ENCODE data around the gene RHOG. TPM values are rescaled to one million over a fixed set of nuclear protein-coding genes. Genes with fewer than 3 reads are reported as not detected.

The RHOG gene
- 77.1 TPM for polyA plus RNA-seq (2013, experiment 1 of 2)
- 76.9 TPM for polyA plus RNA-seq (2013, experiment 2 of 2)

DNA sequence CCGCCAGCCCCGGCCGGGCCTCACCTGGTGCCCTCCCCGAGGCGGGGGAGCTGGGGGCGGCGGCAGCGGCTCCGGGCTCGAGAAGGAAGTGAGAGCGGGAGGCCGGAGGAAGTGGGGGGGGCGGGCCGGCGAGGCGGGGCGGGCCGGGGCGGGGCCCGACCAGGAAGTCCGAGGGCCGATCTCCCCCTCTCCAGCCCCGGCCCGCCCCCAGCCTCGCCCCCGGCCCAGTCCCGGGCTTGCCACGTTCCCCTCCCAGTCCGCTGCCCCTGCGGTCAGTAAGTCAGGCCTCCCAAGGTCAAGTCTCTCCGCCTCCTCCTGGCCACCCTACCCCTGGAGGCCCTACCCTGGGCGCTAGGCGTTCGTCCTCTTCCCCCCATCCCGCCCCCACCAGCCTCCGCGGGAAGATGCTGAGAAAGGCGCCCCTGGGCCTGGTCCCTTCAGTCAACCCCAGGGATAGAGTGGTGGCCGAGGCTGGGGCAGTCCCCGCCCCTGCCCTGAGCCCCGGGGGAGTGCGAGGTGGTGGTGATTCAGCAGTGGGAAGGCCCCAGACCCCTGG is at the start of gene RHOG:
Gene RHOG, minus strand, starts transcription at position 90 of the 556 bp plus-strand sequence. CDS start 12,821 bp downstream, outside the sequence.
- Histone ChIP-seq H3K79me1 (replicated peaks; ENCODE audit: low read length, poor library complexity, severe bottlenecking) (peaks cover 12% of the 10 kb centered on the region), H3K27ac (ENCODE audit: low read length, poor library complexity, severe bottlenecking) (peak within 1 kb of the TSS; percentile 80), H2BK120ac (ENCODE audit: low read depth, low read length) (peak within 1 kb of the TSS; percentile 97), H3K4me1 (ENCODE audit: control insufficient read depth, insufficient read depth, low read depth, low read length) (peaks cover 16% of the 10 kb centered on the region), H2BK12ac (ENCODE audit: low read length in 2 of 2) (peak within 1 kb of the TSS in 1 of 2 experiments; percentile 56), H3K18ac (ENCODE audit: low read depth in 1 of 2, low read length in 2 of 2) (peak within 1 kb of the TSS; percentile 93 to 96), H3K4me3 (ENCODE audit: insufficient read depth in 1 of 2, low read depth in 1 of 2, low read length in 2 of 2) (peak within 1 kb of the TSS; percentile 77 to 90), H3K27me3 (ENCODE audit: control insufficient read depth in 1 of 2, insufficient read depth in 1 of 2, low read length in 2 of 2) (no peaks in the 10 kb centered on the region), H3K4me2 (ENCODE audit: low read length, poor library complexity, severe bottlenecking) (peak within 1 kb of the TSS; percentile 93), H4K8ac (ENCODE audit: low read length) (peak within 1 kb of the TSS; percentile 97), H3K9ac (ENCODE audit: low read length) (peak within 1 kb of the TSS; percentile 89), H2AK5ac (ENCODE audit: low read length, severe bottlenecking) (no peak within 1 kb of the TSS), H2BK15ac (ENCODE audit: low read depth, poor library complexity, severe bottlenecking) (peak within 1 kb of the TSS; percentile 95), H3K4ac (ENCODE audit: low read depth in 1 of 2, low read length in 2 of 2) (peak within 1 kb of the TSS; percentile 88 to 97), H3K36me3 (ENCODE audit: control insufficient read depth in 1 of 2, insufficient read depth in 2 of 2, low read depth in 1 of 2, low read length in 2 of 2) (peaks cover 9 to 10% of the 10 kb centered on the region in 2 experiments), H2BK5ac (ENCODE audit: low read depth, low read length, poor library complexity, severe bottlenecking) (peak within 1 kb of the TSS; percentile 76), H3K9me3 (ENCODE audit: control insufficient read depth, low read length) (no peaks in the 10 kb centered on the region), H3K23ac (ENCODE audit: low read length in 2 of 2) (peak within 1 kb of the TSS in 1 of 2 experiments; percentile 91), H3K14ac (ENCODE audit: low read length in 2 of 2) (peak within 1 kb of the TSS in 1 of 2 experiments; percentile 93), H4K91ac (ENCODE audit: low read length) (peak within 1 kb of the TSS; percentile 85), H2AFZ (ENCODE audit: low read depth, low read length) (peak within 1 kb of the TSS; percentile 73)
- 1% methylated on average over 10 of the region's 42 CpGs for WGBS
- peak; percentile 92 for DNase-seq

DNA sequence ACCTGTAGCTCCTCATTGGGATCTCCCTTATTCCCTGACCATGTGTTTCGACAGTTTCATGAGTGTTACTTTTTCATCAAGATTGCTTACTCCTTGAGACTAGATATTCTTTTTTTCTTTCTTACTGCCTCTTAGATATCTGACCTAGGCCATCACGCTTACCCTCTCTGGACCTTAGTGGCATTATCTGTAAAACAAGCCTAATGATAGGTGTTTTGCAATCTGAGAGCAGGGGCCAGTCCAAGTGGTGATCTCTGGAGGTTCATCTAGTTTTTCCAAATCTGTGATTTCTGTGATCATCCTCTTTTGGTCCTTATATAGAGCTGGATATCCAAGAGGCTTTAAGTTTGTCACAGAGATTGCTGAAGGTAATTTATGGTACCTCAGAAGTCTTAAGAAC is 49.3 kb upstream of the RHOG start:
- Histone ChIP-seq H2BK120ac (ENCODE audit: low read depth, low read length) (no peak overlapping the region), H3K27me3 (ENCODE audit: control insufficient read depth in 1 of 2, insufficient read depth in 1 of 2, low read length in 2 of 2) (no peaks in the 10 kb centered on the region), H2AK5ac (ENCODE audit: low read length, severe bottlenecking) (no peak overlapping the region), H3K23ac (ENCODE audit: low read length in 2 of 2) (no peak overlapping the region), H2BK15ac (ENCODE audit: low read depth, poor library complexity, severe bottlenecking) (no peak overlapping the region), H4K91ac (ENCODE audit: low read length) (no peak overlapping the region), H3K4me1 (ENCODE audit: control insufficient read depth, insufficient read depth, low read depth, low read length) (peaks cover 8% of the 10 kb centered on the region), H3K4me3 (ENCODE audit: insufficient read depth in 1 of 2, low read depth in 1 of 2, low read length in 2 of 2) (no peak overlapping the region), H2BK5ac (ENCODE audit: low read depth, low read length, poor library complexity, severe bottlenecking) (no peak overlapping the region), H2AFZ (ENCODE audit: low read depth, low read length) (no peak overlapping the region), H4K8ac (ENCODE audit: low read length) (no peak overlapping the region), H3K4me2 (ENCODE audit: low read length, poor library complexity, severe bottlenecking) (no peak overlapping the region), H3K9me3 (ENCODE audit: control insufficient read depth, low read length) (no peaks in the 10 kb centered on the region), H3K14ac (ENCODE audit: low read length in 2 of 2) (no peak overlapping the region), H2BK12ac (ENCODE audit: low read length in 2 of 2) (no peak overlapping the region), H3K27ac (ENCODE audit: low read length, poor library complexity, severe bottlenecking) (no peak overlapping the region), H3K4ac (ENCODE audit: low read depth in 1 of 2, low read length in 2 of 2) (no peak overlapping the region), H3K9ac (ENCODE audit: low read length) (no peak overlapping the region), H3K36me3 (ENCODE audit: control insufficient read depth in 1 of 2, insufficient read depth in 2 of 2, low read depth in 1 of 2, low read length in 2 of 2) (no peaks in the 10 kb centered on the region), H3K18ac (ENCODE audit: low read depth in 1 of 2, low read length in 2 of 2) (no peak overlapping the region), H3K79me1 (replicated peaks; ENCODE audit: low read length, poor library complexity, severe bottlenecking) (peaks cover 29% of the 10 kb centered on the region)
- whole genome bisulfite sequencing: 100% methylated on average over 2 of the region's 2 CpGs
- no peak for DNase-seq

GRCh38 chr11:3888876-3889275 is 48.1 kb upstream of the RHOG start:
- Histone ChIP-seq H3K9ac (ENCODE audit: low read length) (no peak overlapping the region), H3K18ac (ENCODE audit: low read depth in 1 of 2, low read length in 2 of 2) (no peak overlapping the region), H3K23ac (ENCODE audit: low read length in 2 of 2) (no peak overlapping the region), H2BK15ac (ENCODE audit: low read depth, poor library complexity, severe bottlenecking) (no peak overlapping the region), H3K4me2 (ENCODE audit: low read length, poor library complexity, severe bottlenecking) (no peak overlapping the region), H2BK5ac (ENCODE audit: low read depth, low read length, poor library complexity, severe bottlenecking) (no peak overlapping the region), H3K14ac (ENCODE audit: low read length in 2 of 2) (no peak overlapping the region), H3K36me3 (ENCODE audit: control insufficient read depth in 1 of 2, insufficient read depth in 2 of 2, low read depth in 1 of 2, low read length in 2 of 2) (no peaks in the 10 kb centered on the region), H3K4me1 (ENCODE audit: control insufficient read depth, insufficient read depth, low read depth, low read length) (peaks cover 5% of the 10 kb centered on the region), H3K27ac (ENCODE audit: low read length, poor library complexity, severe bottlenecking) (no peak overlapping the region), H2BK120ac (ENCODE audit: low read depth, low read length) (no peak overlapping the region), H3K4ac (ENCODE audit: low read depth in 1 of 2, low read length in 2 of 2) (no peak overlapping the region), H3K4me3 (ENCODE audit: insufficient read depth in 1 of 2, low read depth in 1 of 2, low read length in 2 of 2) (no peak overlapping the region), H2BK12ac (ENCODE audit: low read length in 2 of 2) (no peak overlapping the region), H3K79me1 (replicated peaks; ENCODE audit: low read length, poor library complexity, severe bottlenecking) (peaks cover 29% of the 10 kb centered on the region), H3K9me3 (ENCODE audit: control insufficient read depth, low read length) (no peaks in the 10 kb centered on the region), H4K91ac (ENCODE audit: low read length) (no peak overlapping the region), H3K27me3 (ENCODE audit: control insufficient read depth in 1 of 2, insufficient read depth in 1 of 2, low read length in 2 of 2) (no peaks in the 10 kb centered on the region), H4K8ac (ENCODE audit: low read length) (no peak overlapping the region), H2AK5ac (ENCODE audit: low read length, severe bottlenecking) (no peak overlapping the region), H2AFZ (ENCODE audit: low read depth, low read length) (no peak overlapping the region)
- no peak for DNase-seq

DNA sequence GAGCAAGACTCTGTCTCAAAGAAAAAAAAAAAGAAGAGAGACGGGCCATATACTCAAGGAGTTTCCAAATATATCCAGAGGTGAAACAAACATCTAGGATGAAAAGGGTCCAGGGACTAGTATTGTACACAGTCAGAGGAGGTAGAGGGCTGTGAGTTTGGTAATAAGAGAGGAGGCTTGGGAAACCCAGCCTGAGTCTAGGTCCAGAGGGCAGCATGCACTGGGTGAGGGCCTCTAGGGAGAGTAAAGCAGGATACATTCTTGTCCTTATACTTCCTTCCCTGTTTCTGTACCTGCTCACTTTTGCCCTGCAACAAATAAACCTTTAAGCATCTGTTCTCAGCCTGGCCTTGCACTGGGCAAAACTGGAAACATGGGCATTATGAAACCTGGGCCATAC is 46.2 kb upstream of the RHOG start:
- no peak overlapping the region for H2AK5ac ChIP-seq (ENCODE audit: low read length, severe bottlenecking)
- 93% methylated on average over 1 of the region's 1 CpG for WGBS

More for the DNA sequence above, 46.2 kb upstream of the RHOG start:
- Histone ChIP-seq H3K4me2 (ENCODE audit: low read length, poor library complexity, severe bottlenecking) (no peak overlapping the region), H3K79me1 (replicated peaks; ENCODE audit: low read length, poor library complexity, severe bottlenecking) (peaks cover 25% of the 10 kb centered on the region), H3K27me3 (ENCODE audit: control insufficient read depth in 1 of 2, insufficient read depth in 1 of 2, low read length in 2 of 2) (no peaks in the 10 kb centered on the region), H3K23ac (ENCODE audit: low read length in 2 of 2) (no peak overlapping the region), H3K4me1 (ENCODE audit: control insufficient read depth, insufficient read depth, low read depth, low read length) (peaks cover 4% of the 10 kb centered on the region), H3K9ac (ENCODE audit: low read length) (no peak overlapping the region), H3K4ac (ENCODE audit: low read depth in 1 of 2, low read length in 2 of 2) (no peak overlapping the region), H3K27ac (ENCODE audit: low read length, poor library complexity, severe bottlenecking) (no peak overlapping the region), H2AFZ (ENCODE audit: low read depth, low read length) (no peak overlapping the region), H2BK120ac (ENCODE audit: low read depth, low read length) (no peak overlapping the region), H2BK5ac (ENCODE audit: low read depth, low read length, poor library complexity, severe bottlenecking) (no peak overlapping the region), H3K4me3 (ENCODE audit: insufficient read depth in 1 of 2, low read depth in 1 of 2, low read length in 2 of 2) (no peak overlapping the region), H4K8ac (ENCODE audit: low read length) (no peak overlapping the region), H3K18ac (ENCODE audit: low read depth in 1 of 2, low read length in 2 of 2) (no peak overlapping the region), H2BK15ac (ENCODE audit: low read depth, poor library complexity, severe bottlenecking) (no peak overlapping the region), H2BK12ac (ENCODE audit: low read length in 2 of 2) (no peak overlapping the region), H4K91ac (ENCODE audit: low read length) (no peak overlapping the region), H3K14ac (ENCODE audit: low read length in 2 of 2) (no peak overlapping the region), H3K9me3 (ENCODE audit: control insufficient read depth, low read length) (no peaks in the 10 kb centered on the region), H3K36me3 (ENCODE audit: control insufficient read depth in 1 of 2, insufficient read depth in 2 of 2, low read depth in 1 of 2, low read length in 2 of 2) (no peaks in the 10 kb centered on the region)
- DNase-seq: no peak

Data from mesenchymal stem cell (in vitro differentiated cells and primary cell).